Fibroblast of lung (primary cell): Measurements from ENCODE around the gene VWF. TPM values are rescaled to one million over a fixed set of nuclear protein-coding genes. Genes with fewer than 3 reads are reported as not detected.

Experiments
- DNase-seq, 2 donors: peaks; one replicate each; pipeline versions ENCODE4 v3.0.0 to v3.0.0-alpha.2; 2010; ENCODE audit warnings: low read depth in 2 of 2
- H2AFZ ChIP-seq: 2 replicates; pipeline ENCODE4 v1.5.1; 2012; ENCODE audit warnings: low read length, control low read depth, inconsistent platforms
- H3K27ac ChIP-seq: 2 replicates; pipeline ENCODE4 v1.5.1; 2011; ENCODE audit warnings: low read length, control low read depth; ENCODE audit not compliant: insufficient read depth
- H3K27me3 ChIP-seq: 2 replicates; pipeline ENCODE4 v1.5.1; 2011; ENCODE audit warnings: mild to moderate bottlenecking, low read length; ENCODE audit not compliant: control insufficient read depth, insufficient read depth
- H3K36me3 ChIP-seq: 2 replicates; pipeline ENCODE4 v1.5.1; 2011; ENCODE audit warnings: low read length; ENCODE audit not compliant: control insufficient read depth, insufficient read depth
- H3K4me1 ChIP-seq: 2 replicates; pipeline ENCODE4 v1.5.1; 2011; ENCODE audit warnings: low read length; ENCODE audit not compliant: control insufficient read depth, insufficient read depth; ENCODE audit errors: extremely low read depth
- H3K4me2 ChIP-seq: 2 replicates; pipeline ENCODE4 v1.5.1; 2011; ENCODE audit warnings: low read length, control low read depth; ENCODE audit not compliant: insufficient read depth; ENCODE audit errors: extremely low read depth
- H3K4me3 ChIP-seq, 4 experiments: fragments of 200-600 bp in 1 of 4; sonication (generic) in 1 of 4; replicated peaks in 1 of 4; 2 replicates each; pipeline ENCODE4 v1.5.1; 2011 to 2016; ENCODE audit warnings: low read length in 4 of 4, low read depth in 3 of 4, mild to moderate bottlenecking in 3 of 4, control low read depth in 2 of 4, inconsistent platforms in 1 of 4, mixed read lengths in 1 of 4; ENCODE audit not compliant: insufficient read depth in 1 of 4; ENCODE audit errors: control extremely low read depth in 1 of 4
- H3K79me2 ChIP-seq: 2 replicates; pipeline ENCODE4 v1.5.1; 2012; ENCODE audit warnings: mild to moderate bottlenecking, low read length, inconsistent platforms; ENCODE audit not compliant: control insufficient read depth, insufficient read depth
- H3K9ac ChIP-seq: 2 replicates; pipeline ENCODE4 v1.5.1; 2011; ENCODE audit warnings: mild to moderate bottlenecking, low read length, control low read depth; ENCODE audit not compliant: insufficient read depth
- H3K9me3 ChIP-seq: 2 replicates; pipeline ENCODE4 v1.5.1; 2012; ENCODE audit warnings: low read depth, low read length; ENCODE audit not compliant: control insufficient read depth, insufficient read depth
- H4K20me1 ChIP-seq: 2 replicates; pipeline ENCODE4 v1.5.1; 2011; ENCODE audit warnings: low read length; ENCODE audit not compliant: control insufficient read depth, insufficient read depth; ENCODE audit errors: extremely low read depth
- CTCF ChIP-seq, 2 donors: IDR thresholded peaks in 1 of 2; conservative IDR thresholded peaks in 1 of 2; 1 replicate in 1 of 2; 2 replicates in 1 of 2; pipeline ENCODE4 v1.5.1; 2011 to 2012; ENCODE audit warnings: low read length in 2 of 2, control low read depth in 1 of 2, inconsistent platforms in 1 of 2, low read depth in 1 of 2, mild to moderate bottlenecking in 1 of 2
- EZH2 ChIP-seq: IDR thresholded peaks from 2 replicates; pipeline ENCODE4 v1.5.1; 2012; ENCODE audit warnings: low read length, control low read depth, mild to moderate bottlenecking; ENCODE audit errors: missing control alignments
- polyA plus RNA-seq, 2 donors: library from polyadenylated mRNA; depleted of rRNA in 1 of 2; stranded (reverse) in 1 of 2; unstranded in 1 of 2; fragments of >200 nt; gene quantifications; 2 replicates each; pipeline ENCODE4 v1.2.1, GENCODE V29; 2011 to 2012; ENCODE audit warnings: missing spikeins in 1 of 2
- total RNA-seq: library from RNA; depleted of rRNA; stranded (reverse); fragments of >200 nt; gene quantifications from 2 replicates; pipeline ENCODE4 v1.2.1, GENCODE V29; 2014

The VWF gene
- total and polyA plus RNA-seq, 2 donors (not counting 1 experiment from before 2014, with no cell fraction given), result 0.15 to 1.7 TPM

- Histone ChIP-seq H3K27me3 (peaks cover 3% of the 10 kb centered on the region), H3K4me3 (no peak overlapping the region), H4K20me1 (no peaks in the 10 kb centered on the region), H3K9ac (no peak overlapping the region), H3K79me2 (no peaks in the 10 kb centered on the region), H2AFZ (no peak overlapping the region), H3K36me3 (no peaks in the 10 kb centered on the region), H3K4me2 (no peak overlapping the region), H3K4me1 (no peaks in the 10 kb centered on the region), H3K9me3 (no peaks in the 10 kb centered on the region), H3K27ac (no peak overlapping the region)
- no peak for DNase-seq
- no peak for TF ChIP-seq EZH2
- peak in 1 of 2 donors; percentile 16 for TF ChIP-seq CTCF (conservative IDR thresholded peaks at IDR 0.05 in 1 of 2, IDR thresholded peaks at IDR 0.05 in 1 of 2; ENCODE audit: low read depth in 1 of 2, low read length in 2 of 2)
Observed at GRCh38 chr12:5912437-5913334, 211.8 kb downstream of the VWF start.

- Histone ChIP-seq H3K4me2 (no peak overlapping the region), H3K9me3 (no peaks in the 10 kb centered on the region), H4K20me1 (no peaks in the 10 kb centered on the region), H3K4me1 (no peaks in the 10 kb centered on the region), H3K27ac (no peak overlapping the region), H3K9ac (no peak overlapping the region), H3K79me2 (no peaks in the 10 kb centered on the region), H3K4me3 (no peak overlapping the region), H3K27me3 (peaks cover 3% of the 10 kb centered on the region), H2AFZ (no peak overlapping the region), H3K36me3 (no peaks in the 10 kb centered on the region)
- no peak for DNase-seq
- TF ChIP-seq EZH2 (no peak), CTCF (conservative IDR thresholded peaks at IDR 0.05 in 1 of 2, IDR thresholded peaks at IDR 0.05 in 1 of 2; ENCODE audit: low read depth in 1 of 2, low read length in 2 of 2) (no peak)
Observed at GRCh38 chr12:5912011-5912410, 212.5 kb downstream of the VWF start.

GRCh38 chr12:5910790-5911548 lies 213.5 kb downstream of the VWF start:
- no peak overlapping the region for H3K4me3 ChIP-seq
- H3K79me2 ChIP-seq, result no peaks in the 10 kb centered on the region
- no peak overlapping the region for H3K27ac ChIP-seq
- H2AFZ ChIP-seq, result no peak overlapping the region
- no peak overlapping the region for H3K9ac ChIP-seq
- H3K27me3 ChIP-seq, result peaks cover 3% of the 10 kb centered on the region
- H3K36me3 ChIP-seq, result no peaks in the 10 kb centered on the region
- no peaks in the 10 kb centered on the region for H3K4me1 ChIP-seq
- no peaks in the 10 kb centered on the region for H3K9me3 ChIP-seq
- TF ChIP-seq EZH2 (no peak), CTCF (conservative IDR thresholded peaks at IDR 0.05 in 1 of 2, IDR thresholded peaks at IDR 0.05 in 1 of 2; ENCODE audit: low read depth in 1 of 2, low read length in 2 of 2) (no peak)
- DNase-seq, result no peak
- no peaks in the 10 kb centered on the region for H4K20me1 ChIP-seq
- no peak overlapping the region for H3K4me2 ChIP-seq
